ENCODE results near the gene TSHZ2. TPM values are rescaled to one million over a fixed set of nuclear protein-coding genes. Genes with fewer than 3 reads are reported as not detected.

The TSHZ2 gene
- total RNA-seq, 1 donor from 2014 or later, result 11.8 TPM

- DNase-seq, result no peak
These were observed 315.3 kb downstream of the TSHZ2 start for GRCh38 chr20:53287357-53288042.

- no peak for DNase-seq
These were observed 319.4 kb downstream of the TSHZ2 start for GRCh38 chr20:53291548-53291947.

- DNase-seq, result no peak
These were observed 320.2 kb downstream of the TSHZ2 start for GRCh38 chr20:53292347-53292746.

- no peak for DNase-seq
These were observed 322.6 kb downstream of the TSHZ2 start for GRCh38 chr20:53294804-53295203.

- DNase-seq, result no peak
These were observed 323.9 kb downstream of the TSHZ2 start for GRCh38 chr20:53296025-53296424.

- no peak for DNase-seq
These were observed 324.4 kb downstream of the TSHZ2 start for GRCh38 chr20:53296451-53297153.

- no peak for DNase-seq
These were observed 325.0 kb downstream of the TSHZ2 start for GRCh38 chr20:53297154-53297529.

GRCh38 chr20:53298260-53298659, 326.1 kb downstream of the TSHZ2 start:
- DNase-seq, result no peak

GRCh38 chr20:53298911-53299310, 326.8 kb downstream of the TSHZ2 start:
- DNase-seq, result no peak

- DNase-seq, result no peak
These were observed 327.7 kb downstream of the TSHZ2 start for GRCh38 chr20:53299831-53300230.

GRCh38 chr20:53301869-53302268, 329.7 kb downstream of the TSHZ2 start:
- no peak for DNase-seq

- no peak for DNase-seq
These were observed 330.7 kb downstream of the TSHZ2 start for GRCh38 chr20:53302695-53303412.

- no peak for DNase-seq
These were observed 331.2 kb downstream of the TSHZ2 start for GRCh38 chr20:53303413-53303760.

GRCh38 chr20:53304146-53304545, 332.0 kb downstream of the TSHZ2 start:
- DNase-seq, result no peak

- peak; percentile 19 for DNase-seq
These were observed 334.1 kb downstream of the TSHZ2 start for GRCh38 chr20:53306192-53306805.

- DNase-seq, result peak; percentile 14
These were observed 335.9 kb downstream of the TSHZ2 start for GRCh38 chr20:53307964-53308597.

- DNase-seq, result no peak
These were observed 337.4 kb downstream of the TSHZ2 start for GRCh38 chr20:53309515-53309914.

- peak; percentile 30 for DNase-seq
These were observed 340.8 kb downstream of the TSHZ2 start for GRCh38 chr20:53312957-53313356.

- no peak for DNase-seq
These were observed 344.2 kb downstream of the TSHZ2 start for GRCh38 chr20:53316206-53316937.

GRCh38 chr20:53319200-53319599, 347.0 kb downstream of the TSHZ2 start:
- no peak for DNase-seq

- DNase-seq, result no peak
These were observed 347.6 kb downstream of the TSHZ2 start for GRCh38 chr20:53319716-53320115.

GRCh38 chr20:53320701-53321100, 348.5 kb downstream of the TSHZ2 start:
- DNase-seq, result no peak

Data from tongue (tissue), 2 donors.